Stimulated activated memory B cell treated with anti-CD40 and anti-IgM and Interleukin-4, amounts not matched to agents 10 μg/mL and 1 μg/mL and 100 μg/mL, for 72 hours (primary cell): ENCODE results near the gene MEGF6.

Source experiments
- ATAC-seq: fragments of 150-1000 bp; cut with Tn5 transposase; 2 replicates; pipeline ENCODE4 v1.10.0; 2021
- H3K27ac Mint-ChIP-seq: one replicate; pipeline ENCODE4 v1.8.0; 2022; ENCODE audit warnings: mild to moderate bottlenecking, mixed read lengths
- H3K27me3 Mint-ChIP-seq: one replicate; pipeline ENCODE4 v1.8.0; 2022; ENCODE audit warnings: mixed read lengths
- H3K36me3 Mint-ChIP-seq: one replicate; pipeline ENCODE4 v1.8.0; 2022; ENCODE audit warnings: mixed read lengths
- H3K4me1 Mint-ChIP-seq: one replicate; pipeline ENCODE4 v1.8.0; 2022; ENCODE audit warnings: mixed read lengths
- H3K4me3 Mint-ChIP-seq: one replicate; pipeline ENCODE4 v1.8.0; 2022; ENCODE audit warnings: mild to moderate bottlenecking, moderate library complexity, mixed read lengths
- H3K9me3 Mint-ChIP-seq: one replicate; pipeline ENCODE4 v1.8.0; 2022; ENCODE audit warnings: mixed read lengths

Gene MEGF6

DNA sequence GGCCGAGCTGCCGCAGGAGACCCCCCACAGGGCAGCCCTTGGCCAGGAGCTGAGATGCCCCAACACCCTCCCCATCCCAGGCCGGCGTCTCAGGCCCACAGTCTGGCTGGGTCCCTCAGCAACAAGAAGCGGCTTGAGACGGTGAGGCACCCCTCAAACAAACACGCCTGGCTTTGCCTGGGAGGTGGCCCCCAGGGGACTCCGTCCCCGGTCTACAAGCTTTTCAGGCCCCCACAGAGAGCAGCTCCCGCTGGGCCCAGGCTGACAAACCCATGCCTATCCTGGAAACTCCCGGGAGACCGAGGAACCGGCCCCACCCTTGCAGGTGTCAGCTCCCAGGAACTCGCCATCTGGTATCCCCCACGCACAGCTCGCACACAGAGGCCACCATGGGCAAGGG is 89.9 kb downstream of the MEGF6 start:
- H3K36me3 Mint-ChIP-seq = no peaks in the 10 kb centered on the region
- H3K27me3 Mint-ChIP-seq = no peaks in the 10 kb centered on the region
- no peaks in the 10 kb centered on the region for H3K9me3 Mint-ChIP-seq
- no peak overlapping the region for H3K27ac Mint-ChIP-seq
- H3K4me1 Mint-ChIP-seq = no peaks in the 10 kb centered on the region
- no peak for ATAC-seq
- no peak overlapping the region for H3K4me3 Mint-ChIP-seq

DNA sequence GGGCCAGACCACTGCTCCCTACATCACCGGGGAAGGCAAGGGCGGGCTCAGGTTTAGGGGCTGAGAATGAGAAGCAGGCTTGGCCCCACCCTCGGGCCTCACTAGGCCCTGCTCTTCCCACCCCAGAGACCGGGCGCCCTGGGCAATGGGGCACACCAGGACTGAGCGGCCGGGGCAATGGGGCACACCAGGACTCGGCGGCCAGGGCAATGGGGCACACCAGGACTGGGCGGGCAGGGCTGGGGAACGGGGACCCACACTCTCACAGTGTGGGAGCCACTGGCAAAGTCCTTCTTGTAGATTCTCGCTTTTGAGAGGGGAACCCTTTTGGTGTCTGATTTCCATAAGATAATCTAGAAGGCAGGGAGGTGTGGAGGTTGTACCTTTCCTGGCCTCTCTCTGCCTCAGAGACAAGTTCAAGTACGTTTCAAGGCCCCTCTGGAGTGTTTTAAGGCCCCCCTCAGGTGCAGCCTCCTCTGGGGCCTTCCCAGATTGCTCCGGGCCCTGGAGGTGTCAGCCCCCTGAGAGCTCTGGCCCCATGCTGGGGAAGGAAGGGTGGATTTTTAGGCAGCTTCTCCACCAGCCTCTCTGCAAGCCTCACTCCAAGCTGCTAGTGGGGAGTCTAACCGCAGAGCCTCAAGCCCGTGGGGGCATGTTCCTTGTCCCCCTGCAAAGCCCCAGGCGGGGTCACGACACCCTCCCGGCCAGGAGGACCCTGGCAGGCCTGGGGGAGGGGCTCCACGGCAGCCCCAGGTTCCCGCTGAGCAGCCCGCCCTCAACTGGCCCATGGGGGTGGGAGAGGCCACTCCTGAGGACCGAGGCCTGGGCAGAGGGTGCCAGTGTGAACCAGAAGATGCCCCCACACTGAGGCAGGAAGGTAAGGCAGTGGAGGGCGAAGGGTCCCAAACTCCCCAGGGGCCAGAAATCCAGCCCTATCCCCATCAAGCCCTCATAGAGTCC is 90.6 kb downstream of the MEGF6 start:
- Mint-ChIP-seq H3K9me3 (no peaks in the 10 kb centered on the region), H3K4me1 (no peaks in the 10 kb centered on the region), H3K27me3 (no peaks in the 10 kb centered on the region), H3K4me3 (no peak overlapping the region), H3K36me3 (no peaks in the 10 kb centered on the region), H3K27ac (no peak overlapping the region)
- ATAC-seq = no peak

GRCh38 chr1:3519301-3519885 is 91.9 kb downstream of the MEGF6 start:
- H3K27me3 Mint-ChIP-seq = no peaks in the 10 kb centered on the region
- no peaks in the 10 kb centered on the region for H3K4me1 Mint-ChIP-seq
- no peaks in the 10 kb centered on the region for H3K36me3 Mint-ChIP-seq
- no peak overlapping the region for H3K27ac Mint-ChIP-seq
- no peak overlapping the region for H3K4me3 Mint-ChIP-seq
- peak; percentile 1 for ATAC-seq
- no peaks in the 10 kb centered on the region for H3K9me3 Mint-ChIP-seq

GRCh38 chr1:3518756-3519155 is 92.6 kb downstream of the MEGF6 start:
- Mint-ChIP-seq H3K27ac (no peak overlapping the region), H3K4me3 (no peak overlapping the region), H3K4me1 (no peaks in the 10 kb centered on the region), H3K36me3 (no peaks in the 10 kb centered on the region), H3K27me3 (no peaks in the 10 kb centered on the region), H3K9me3 (no peaks in the 10 kb centered on the region)
- ATAC-seq = no peak

DNA sequence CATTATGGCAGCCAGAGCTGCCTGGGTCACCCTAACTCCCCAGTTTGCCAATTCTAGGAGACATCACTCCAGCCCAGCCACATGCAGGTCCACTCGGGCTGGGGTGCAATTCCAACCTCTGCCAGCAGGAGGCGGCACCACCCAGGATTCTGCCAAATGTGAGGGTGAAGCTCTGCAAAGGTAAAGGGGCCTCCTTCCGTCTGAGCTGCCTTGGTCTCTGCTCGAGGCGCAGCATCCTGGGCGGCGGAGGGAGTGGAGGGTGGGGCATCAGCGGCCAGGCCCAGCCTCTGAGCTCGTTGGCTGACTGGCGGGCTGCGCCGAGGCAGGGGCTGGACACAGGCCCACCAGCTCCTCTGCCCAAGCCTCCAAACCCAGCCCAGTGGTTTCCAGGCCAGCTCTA is 93.1 kb downstream of the MEGF6 start:
- Mint-ChIP-seq H3K27me3 (no peaks in the 10 kb centered on the region), H3K4me3 (no peak overlapping the region), H3K9me3 (no peaks in the 10 kb centered on the region), H3K27ac (no peak overlapping the region), H3K36me3 (no peaks in the 10 kb centered on the region), H3K4me1 (no peaks in the 10 kb centered on the region)
- no peak for ATAC-seq

- H3K36me3 Mint-ChIP-seq = no peaks in the 10 kb centered on the region
- no peaks in the 10 kb centered on the region for H3K4me1 Mint-ChIP-seq
- H3K27ac Mint-ChIP-seq = no peak overlapping the region
- H3K4me3 Mint-ChIP-seq = no peak overlapping the region
- H3K9me3 Mint-ChIP-seq = peaks cover 3% of the 10 kb centered on the region
- ATAC-seq = no peak
- H3K27me3 Mint-ChIP-seq = no peaks in the 10 kb centered on the region
Observed at GRCh38 chr1:3516911-3517675, 94.2 kb downstream of the MEGF6 start.

DNA sequence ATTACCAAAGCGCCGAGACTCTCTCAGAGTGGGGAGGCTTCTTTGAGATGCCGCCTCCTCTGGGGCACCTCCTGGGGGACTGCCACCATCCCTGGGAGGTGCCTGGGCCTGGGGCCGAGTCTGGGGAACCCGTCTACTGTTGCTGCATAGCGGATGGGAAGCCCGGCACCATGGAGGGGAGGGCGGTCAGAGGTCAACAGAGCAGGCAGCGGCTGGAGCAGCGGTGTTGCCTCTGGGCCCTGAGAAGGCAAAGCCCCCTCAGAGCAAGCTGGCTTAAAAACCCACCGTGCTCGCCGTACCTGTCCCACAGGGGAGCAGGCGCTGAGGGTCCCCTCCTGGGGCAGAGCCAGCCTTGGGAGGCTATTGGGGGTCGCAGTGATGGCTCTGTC is 94.8 kb downstream of the MEGF6 start:
- Mint-ChIP-seq H3K27me3 (no peaks in the 10 kb centered on the region), H3K27ac (no peak overlapping the region), H3K36me3 (no peaks in the 10 kb centered on the region), H3K9me3 (peaks cover 3% of the 10 kb centered on the region), H3K4me3 (no peak overlapping the region), H3K4me1 (no peaks in the 10 kb centered on the region)
- ATAC-seq = no peak

DNA sequence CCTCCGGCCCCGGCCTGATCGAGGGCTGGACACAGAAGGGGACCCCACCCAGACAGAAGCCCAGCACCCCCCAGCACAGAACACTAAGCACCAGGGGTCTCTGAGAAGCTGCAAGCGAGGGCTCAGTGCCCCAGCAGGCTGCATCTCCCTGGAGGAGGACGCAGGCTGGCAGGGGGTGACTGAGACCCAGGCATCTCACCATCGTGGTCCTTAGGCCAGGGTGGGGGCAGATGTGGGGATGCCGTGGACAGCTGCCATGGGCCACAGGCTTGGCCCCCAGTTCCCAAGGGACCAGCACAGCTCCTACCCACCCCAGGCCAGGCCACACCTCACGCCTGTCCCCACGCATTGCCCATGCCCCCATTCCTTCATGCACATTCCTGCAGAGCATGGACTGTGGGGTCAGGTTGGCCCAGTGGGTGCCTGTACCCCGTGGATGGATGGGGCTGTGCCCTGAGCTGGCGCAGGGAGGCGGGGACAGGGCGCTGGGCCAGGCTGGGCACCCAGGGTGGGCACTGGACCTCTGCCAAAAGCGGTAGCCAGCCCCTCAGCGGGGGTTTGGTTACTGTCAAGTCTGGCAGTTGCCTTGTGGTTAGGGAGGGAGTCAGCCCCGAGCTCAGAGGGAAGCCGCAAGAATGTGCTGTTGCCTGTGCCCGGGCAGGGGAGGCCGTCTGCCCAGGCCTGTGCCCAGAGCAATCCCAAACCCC is 95.4 kb downstream of the MEGF6 start:
- peaks cover 3% of the 10 kb centered on the region for H3K4me1 Mint-ChIP-seq
- no peak overlapping the region for H3K27ac Mint-ChIP-seq
- no peak for ATAC-seq
- H3K9me3 Mint-ChIP-seq = peaks cover 3% of the 10 kb centered on the region
- H3K27me3 Mint-ChIP-seq = no peaks in the 10 kb centered on the region
- H3K4me3 Mint-ChIP-seq = no peak overlapping the region
- H3K36me3 Mint-ChIP-seq = no peaks in the 10 kb centered on the region

DNA sequence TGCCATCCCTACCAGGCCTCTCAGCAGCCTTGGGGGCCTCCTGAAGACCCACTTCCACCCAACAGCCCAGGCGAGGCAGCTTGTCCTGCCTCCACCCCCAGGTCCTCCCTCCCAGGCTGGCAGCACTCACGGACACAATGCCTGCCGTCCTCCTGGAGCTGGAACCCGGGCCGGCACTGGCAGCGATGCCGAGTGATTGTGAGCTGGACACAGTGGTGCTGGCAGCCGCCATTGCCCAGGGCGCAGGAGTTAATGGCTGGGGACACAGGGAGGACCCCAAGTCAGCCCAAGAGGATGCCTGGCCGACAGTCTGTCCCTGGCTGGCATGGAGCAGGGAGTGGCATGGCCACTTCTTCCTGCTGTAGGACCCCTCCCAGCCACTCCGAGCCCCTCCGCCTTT is 96.0 kb downstream of the MEGF6 start:
- H3K4me1 Mint-ChIP-seq = peaks cover 10% of the 10 kb centered on the region
- H3K27me3 Mint-ChIP-seq = no peaks in the 10 kb centered on the region
- ATAC-seq = no peak
- peaks cover 3% of the 10 kb centered on the region for H3K9me3 Mint-ChIP-seq
- H3K36me3 Mint-ChIP-seq = no peaks in the 10 kb centered on the region
- no peak overlapping the region for H3K27ac Mint-ChIP-seq
- no peak overlapping the region for H3K4me3 Mint-ChIP-seq

DNA sequence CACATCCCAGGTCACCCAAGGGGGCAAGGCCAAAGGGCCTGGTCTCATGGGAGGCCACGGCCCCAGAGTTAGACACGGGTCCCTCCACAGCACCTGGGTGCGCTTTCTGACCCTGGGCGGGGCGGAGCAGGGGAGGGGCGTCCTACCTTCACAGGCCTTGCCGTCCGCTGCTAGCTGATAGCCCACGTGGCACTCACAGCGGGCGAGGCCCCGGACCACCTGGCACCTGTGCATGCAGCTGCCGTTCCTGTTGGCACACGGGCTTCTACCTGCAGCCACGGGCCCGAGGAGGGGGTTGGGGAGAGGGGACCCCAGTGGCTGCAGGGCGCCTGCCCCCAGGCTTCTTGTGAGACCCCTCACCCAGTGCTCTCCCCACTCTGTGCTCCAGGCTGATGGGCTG is 96.9 kb downstream of the MEGF6 start:
- peaks cover 11% of the 10 kb centered on the region for H3K4me1 Mint-ChIP-seq
- no peaks in the 10 kb centered on the region for H3K27me3 Mint-ChIP-seq
- peaks cover 3% of the 10 kb centered on the region for H3K9me3 Mint-ChIP-seq
- no peaks in the 10 kb centered on the region for H3K36me3 Mint-ChIP-seq
- H3K4me3 Mint-ChIP-seq = no peak overlapping the region
- ATAC-seq = no peak
- H3K27ac Mint-ChIP-seq = no peak overlapping the region

GRCh38 chr1:3511856-3512255 is 99.5 kb downstream of the MEGF6 start:
- Mint-ChIP-seq H3K27me3 (no peaks in the 10 kb centered on the region), H3K36me3 (no peaks in the 10 kb centered on the region), H3K27ac (no peak overlapping the region), H3K4me3 (no peak overlapping the region), H3K9me3 (peaks cover 3% of the 10 kb centered on the region), H3K4me1 (peaks cover 11% of the 10 kb centered on the region)
- no peak for ATAC-seq

GRCh38 chr1:3511306-3511705 is 100.0 kb downstream of the MEGF6 start:
- Mint-ChIP-seq H3K4me1 (peaks cover 11% of the 10 kb centered on the region), H3K27ac (no peak overlapping the region), H3K9me3 (peaks cover 3% of the 10 kb centered on the region), H3K36me3 (no peaks in the 10 kb centered on the region), H3K27me3 (no peaks in the 10 kb centered on the region), H3K4me3 (no peak overlapping the region)
- ATAC-seq = no peak

GRCh38 chr1:3510956-3511250 is 100.4 kb downstream of the MEGF6 start:
- H3K27me3 Mint-ChIP-seq = no peaks in the 10 kb centered on the region
- peaks cover 3% of the 10 kb centered on the region for H3K9me3 Mint-ChIP-seq
- H3K4me1 Mint-ChIP-seq = peaks cover 11% of the 10 kb centered on the region
- H3K36me3 Mint-ChIP-seq = no peaks in the 10 kb centered on the region
- peak; percentile 24 for ATAC-seq
- no peak overlapping the region for H3K27ac Mint-ChIP-seq
- H3K4me3 Mint-ChIP-seq = no peak overlapping the region

DNA sequence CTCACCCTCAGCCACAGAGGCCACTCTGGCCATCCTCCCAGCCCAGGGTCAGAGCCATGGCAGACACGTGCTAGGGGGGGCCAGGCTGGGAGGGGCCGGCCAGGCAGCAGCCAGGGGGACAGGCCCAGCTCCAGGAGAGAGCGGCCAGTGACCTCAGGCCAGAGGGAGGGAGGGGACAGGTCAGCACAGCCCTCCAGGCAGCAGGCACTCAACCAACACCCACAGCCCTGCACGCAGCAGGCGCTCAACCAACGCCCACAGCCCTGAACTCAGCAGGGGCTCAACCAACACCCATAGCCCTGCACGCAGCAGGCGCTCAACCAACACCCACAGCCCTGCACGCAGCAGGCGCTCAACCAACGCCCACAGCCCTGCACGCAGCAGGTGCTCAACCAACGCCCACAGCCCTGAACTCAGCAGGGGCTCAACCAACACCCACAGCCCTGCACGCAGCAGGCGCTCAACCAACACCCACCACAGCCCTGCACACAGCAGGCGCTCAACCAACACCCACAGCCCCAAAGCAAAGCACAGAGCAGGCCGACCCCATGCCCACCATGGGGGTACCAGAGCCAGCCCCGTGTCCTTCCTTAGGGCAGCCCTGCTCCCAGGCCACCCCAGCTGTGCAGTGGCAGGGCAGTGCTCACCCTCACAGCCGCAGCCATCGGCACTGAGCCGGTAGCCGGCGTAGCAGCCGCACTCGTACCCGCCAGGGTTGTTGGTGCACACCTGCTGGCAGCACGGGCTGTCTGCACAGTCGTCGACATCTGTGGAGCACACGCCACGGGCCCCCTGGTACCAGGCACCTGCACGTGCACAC is 101.0 kb downstream of the MEGF6 start:
- no peak overlapping the region for H3K27ac Mint-ChIP-seq
- H3K4me3 Mint-ChIP-seq = no peak overlapping the region
- peaks cover 3% of the 10 kb centered on the region for H3K9me3 Mint-ChIP-seq
- no peaks in the 10 kb centered on the region for H3K36me3 Mint-ChIP-seq
- no peak for ATAC-seq
- peaks cover 11% of the 10 kb centered on the region for H3K4me1 Mint-ChIP-seq
- no peaks in the 10 kb centered on the region for H3K27me3 Mint-ChIP-seq
